Spleen (tissue), 11 donors: ENCODE measurements around the gene FABP2. TPM values are rescaled to one million over a fixed set of nuclear protein-coding genes. Genes with fewer than 3 reads are reported as not detected.

Experiments used
- polyA plus RNA-seq, 3 donors: library from polyadenylated mRNA; stranded (reverse); fragments of 200-250 nt; gene quantifications; one replicate each; pipeline ENCODE4 v1.2.1, GENCODE V29; 2013
- small RNA-seq, 4 donors: library from RNA; depleted of rRNA; stranded (forward); fragments of <200 nt; gene quantifications; one replicate each; pipeline ENCODE3, GENCODE V24; 2016
- total RNA-seq, 7 donors: library from RNA; depleted of rRNA in 3 of 7; stranded (reverse); fragments of >200 nt in 3 of 7; fragmentation: NEBNext Ultra II Directional in 4 of 7; extraction: Animal tissue kit (Norgen Biotek cat#: 25700) in 4 of 7; gene quantifications; one replicate each; pipeline versions ENCODE4 v1.1.0 to v1.2.1, GENCODE V29; 2016 to 2021
- donor health status: healthy with polysubstance abuse.
- donor health status: DM: no; HTN: no; CAD: no; lungs with moderate emphysema.
- donor health status: DM: no; HTN: no; CAD: no.
- donor health status: Bipolar disorder and iron deficiency.
- donor health status: healthy.
- donor health status: DM: no; HTN: no; CAD: no.
- donor health status: DM: yes; HTN: yes; CAD: no.

The FABP2 gene
- total and polyA plus RNA-seq, 10 donors: 0.16 to 0.26 TPM; not detected in 8

Small RNA genes within 50 kb of the gene (small RNA-seq; reads per million reads assigned to genes)
- 0 reads per million in 4 donors for gene RNU4-33P

Other genes starting within 250 kb of the FABP2 start
- under 1 TPM in 6 of 7 donors, not detected in 1; 0.26 to 0.54 (median 0.34) TPM for gene MYOZ2, start 186.3 kb downstream of the FABP2 start, total RNA-seq
- under 1 TPM; 0.41 to 0.43 (median 0.42) TPM for gene MYOZ2, start 186.3 kb downstream of the FABP2 start, polyA plus RNA-seq
- 10 to 100 TPM in 6 of 7 donors, 1 to 10 TPM in 1; 8.1 to 42.6 (median 22.7) TPM for gene USP53, start 109.4 kb downstream of the FABP2 start, total RNA-seq
- gene USP53, start 109.4 kb downstream of the FABP2 start, polyA plus RNA-seq: 1 to 10 TPM; 4.0 to 7.4 (median 5.8) TPM